ENCODE measurements around the gene RBM23. TPM values are rescaled to one million over a fixed set of nuclear protein-coding genes. Genes with fewer than 3 reads are reported as not detected.

Gene RBM23
- total RNA-seq (2022; extraction: Qiagen RNA extraction): 57.8 to 62.3 TPM (median 60.4 TPM) in 5 replicates

GRCh38 chr14:22918804-22919600 is at the start of gene RBM23:
TSS of gene RBM23 (minus strand) at chr14:22919149.

GRCh38 chr14:22929104-22929960 is 10.4 kb upstream of the RBM23 start, which contains the start of gene PRMT5:
TSS of gene PRMT5 (minus strand) at chr14:22929376. CDS start at chr14:22929361, 15 bp downstream.

GRCh38 chr14:22883173-22883976 is 35.6 kb downstream of the RBM23 start, which contains the start of gene REM2:
TSS of gene REM2 (plus strand) at chr14:22883222. CDS start at chr14:22883288, 66 bp downstream.

GRCh38 chr14:22871224-22872032 is 47.5 kb downstream of the RBM23 start, which contains the start of gene LRP10:
TSS of gene LRP10 (plus strand) at chr14:22871740. CDS start at chr14:22872304, 564 bp downstream.

Other genes starting within 250 kb of the RBM23 start
- 154 to 166 TPM (median 161 TPM) in 5 replicates for gene OXA1L, start 152.5 kb downstream of the RBM23 start, total RNA-seq (2022; extraction: Qiagen RNA extraction)
- 18.9 to 28.4 TPM (median 21.2 TPM) in 5 replicates for gene SLC7A7, start 103.7 kb downstream of the RBM23 start, total RNA-seq (2022; extraction: Qiagen RNA extraction)
- gene MRPL52, start 89.3 kb downstream of the RBM23 start, total RNA-seq (2022; extraction: Qiagen RNA extraction): 135 to 217 TPM (median 193 TPM) in 5 replicates
- gene MMP14, start 82.6 kb downstream of the RBM23 start, total RNA-seq (2022; extraction: Qiagen RNA extraction): 0.33 to 1.1 TPM (median 0.76 TPM) in 5 replicates
- gene LRP10, start 47.4 kb downstream of the RBM23 start, total RNA-seq (2022; extraction: Qiagen RNA extraction): 60.9 to 82.6 TPM (median 74.7 TPM) in 5 replicates
- 0.35 to 0.52 TPM (median 0.45 TPM) in 5 replicates for gene REM2, start 35.9 kb downstream of the RBM23 start, total RNA-seq (2022; extraction: Qiagen RNA extraction)
- 90.0 to 119 TPM (median 102 TPM) in 5 replicates for gene PRMT5, start 10.2 kb upstream of the RBM23 start, total RNA-seq (2022; extraction: Qiagen RNA extraction)
- gene HAUS4, start 37.9 kb upstream of the RBM23 start, total RNA-seq (2022; extraction: Qiagen RNA extraction): 34.9 to 40.9 TPM (median 38.2 TPM) in 5 replicates
- gene AJUBA, start 63.4 kb upstream of the RBM23 start, total RNA-seq (2022; extraction: Qiagen RNA extraction): 31.8 to 41.3 TPM (median 36.1 TPM) in 5 replicates
- 2.4 to 3.4 TPM (median 3.1 TPM) in 5 replicates for gene C14orf93, start 91.0 kb upstream of the RBM23 start, total RNA-seq (2022; extraction: Qiagen RNA extraction)
- gene PSMB5, start 115.8 kb upstream of the RBM23 start, total RNA-seq (2022; extraction: Qiagen RNA extraction): 300 to 334 TPM (median 316 TPM) in 5 replicates
- not detected in 5 replicates for gene PSMB11, start 123.1 kb upstream of the RBM23 start, total RNA-seq (2022; extraction: Qiagen RNA extraction)
- gene CDH24, start 138.4 kb upstream of the RBM23 start, total RNA-seq (2022; extraction: Qiagen RNA extraction): 2.8 to 5.2 TPM (median 4.7 TPM) in 5 replicates
- gene ACIN1, start 176.0 kb upstream of the RBM23 start, total RNA-seq (2022; extraction: Qiagen RNA extraction): 89.4 to 101 TPM (median 95.3 TPM) in 5 replicates
- gene C14orf119, start 176.4 kb upstream of the RBM23 start, total RNA-seq (2022; extraction: Qiagen RNA extraction): 85.6 to 107 TPM (median 97.5 TPM) in 5 replicates
- not detected in 5 replicates for gene CIROP, start 185.8 kb upstream of the RBM23 start, total RNA-seq (2022; extraction: Qiagen RNA extraction)
- not detected in 5 replicates for gene CEBPE, start 200.1 kb upstream of the RBM23 start, total RNA-seq (2022; extraction: Qiagen RNA extraction)